ENCODE data around the gene JAK2.
"Not testable (repeated sequence)": the region's sequence is repeated elsewhere in the genome, so short reads cannot be mapped to it uniquely, and the experiment has no call there.

The JAK2 gene

DNA sequence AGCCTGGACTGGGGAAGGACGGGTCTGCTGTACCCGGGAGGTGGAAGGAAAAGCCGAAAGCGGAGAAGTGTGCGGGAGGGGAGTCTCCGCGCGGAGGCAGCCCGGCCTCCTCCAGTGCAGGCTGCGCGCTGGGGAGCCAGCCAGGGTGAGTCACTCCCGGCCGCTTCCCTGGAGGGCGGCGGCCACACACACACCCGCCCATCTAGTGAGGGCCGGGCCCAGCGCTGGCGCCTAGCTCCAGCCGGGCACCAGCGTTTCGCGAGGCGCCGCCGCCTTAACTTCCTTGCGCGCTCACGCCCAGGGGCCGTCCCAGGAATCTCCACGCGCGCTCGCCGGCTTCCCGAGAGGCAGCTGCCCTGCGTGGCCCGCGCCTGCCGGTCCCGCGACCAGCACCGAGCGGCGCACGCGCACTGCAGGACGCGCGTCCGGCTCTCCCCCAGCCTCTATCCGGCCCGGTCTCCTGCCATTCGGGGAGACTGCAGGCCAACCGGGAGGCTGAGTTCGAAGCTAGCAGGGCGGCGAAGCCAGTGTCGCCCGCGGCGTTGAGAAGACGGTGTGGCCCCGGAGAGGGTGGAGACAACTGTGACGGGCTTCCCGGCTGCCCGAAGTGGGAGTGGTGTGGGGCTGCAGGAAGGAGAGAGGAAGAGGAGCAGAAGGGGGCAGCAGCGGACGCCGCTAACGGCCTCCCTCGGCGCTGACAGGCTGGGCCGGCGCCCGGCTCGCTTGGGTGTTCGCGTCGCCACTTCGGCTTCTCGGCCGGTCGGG, at the start of gene JAK2:
JAK2 (plus strand) TSS at position 652 of the 765 bp plus-strand sequence. CDS start 36,716 bp downstream, outside the sequence.
- DNase-seq (ENCODE audit: low read depth) = peak; percentile 52

- no peak for DNase-seq (ENCODE audit: low read depth)
These were observed 48.8 kb upstream of the JAK2 start for GRCh38 chr9:4936277-4936676.

DNA sequence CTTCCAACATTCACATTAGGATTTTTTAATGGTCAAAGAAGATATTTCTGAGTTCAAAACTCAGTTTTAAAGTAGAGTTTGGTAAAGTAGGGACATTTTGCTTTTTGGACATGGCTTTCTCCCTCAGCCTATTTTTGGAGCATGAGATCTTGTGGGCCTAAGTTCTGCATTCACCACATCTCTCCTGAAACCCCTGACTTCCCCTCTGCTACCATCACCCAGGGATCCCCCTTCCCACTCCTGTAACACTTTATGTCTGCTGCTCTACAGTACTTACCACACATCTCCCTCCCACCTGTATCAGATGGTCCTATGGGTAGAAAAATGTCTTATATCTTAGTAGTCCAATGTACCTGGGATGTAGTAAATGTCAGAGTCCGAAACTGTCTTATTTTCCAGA, 48.2 kb upstream of the JAK2 start:
- DNase-seq (ENCODE audit: low read depth) = no peak

- DNase-seq (ENCODE audit: low read depth) = no peak
These were observed 47.6 kb upstream of the JAK2 start for GRCh38 chr9:4937446-4937845.

- no peak for DNase-seq (ENCODE audit: low read depth)
These were observed 46.6 kb upstream of the JAK2 start for GRCh38 chr9:4938496-4938895.

- no peak for DNase-seq (ENCODE audit: low read depth)
These were observed 45.9 kb upstream of the JAK2 start for GRCh38 chr9:4939118-4939561.

DNA sequence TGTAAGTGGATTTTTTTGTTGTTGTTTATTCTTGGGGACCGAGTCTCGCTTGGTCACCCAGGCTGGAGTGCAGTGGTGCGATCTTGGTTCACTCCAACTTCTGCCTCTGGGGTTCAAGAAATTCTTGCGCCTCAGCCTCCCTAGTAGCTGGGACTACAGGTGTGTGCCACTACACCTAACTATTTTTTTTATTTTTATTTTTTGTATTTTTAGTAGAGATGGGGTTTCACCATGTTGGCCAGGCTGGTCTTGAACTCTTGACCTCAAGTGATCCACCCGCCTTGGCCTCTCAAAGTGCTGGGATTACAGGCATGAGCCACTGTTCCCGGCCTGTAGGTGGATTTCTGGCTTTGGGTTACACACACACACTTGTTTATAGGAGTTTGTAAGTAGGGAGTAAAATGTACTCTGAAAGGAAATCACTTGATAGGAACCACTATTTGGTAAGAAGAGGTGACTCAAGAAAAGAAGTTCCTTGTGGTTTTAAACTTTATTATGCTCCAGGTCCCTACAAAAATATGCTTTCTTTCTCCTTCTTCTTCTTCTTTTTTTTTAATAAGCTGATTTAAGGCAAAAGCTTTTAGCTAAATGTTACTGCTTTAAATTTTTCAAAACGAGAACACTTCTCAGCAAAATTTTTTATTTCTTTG, 42.9 kb upstream of the JAK2 start:
- not testable (repeated sequence) for DNase-seq (ENCODE audit: low read depth)

DNA sequence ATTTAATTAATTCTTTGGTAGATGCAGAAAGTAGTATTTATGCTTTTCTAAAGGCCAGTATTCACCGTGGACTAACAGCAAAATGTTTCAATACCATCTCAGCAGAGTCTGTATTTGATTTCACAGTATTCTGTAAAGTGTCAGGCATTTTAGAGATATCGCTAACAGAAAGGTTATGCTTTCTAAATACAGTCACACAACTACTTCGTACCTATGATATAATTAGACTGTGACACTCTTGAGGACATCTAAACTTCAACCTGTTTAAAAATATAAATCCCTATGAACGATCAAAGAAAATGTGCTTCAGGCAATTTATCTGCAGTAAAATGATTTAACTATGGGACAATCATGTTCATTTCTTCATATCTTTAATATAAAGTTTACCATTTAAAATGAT, 41.7 kb upstream of the JAK2 start:
- no peak for DNase-seq (ENCODE audit: low read depth)

- not testable (repeated sequence) for DNase-seq (ENCODE audit: low read depth)
These were observed 40.5 kb upstream of the JAK2 start for GRCh38 chr9:4944431-4945211.

DNA sequence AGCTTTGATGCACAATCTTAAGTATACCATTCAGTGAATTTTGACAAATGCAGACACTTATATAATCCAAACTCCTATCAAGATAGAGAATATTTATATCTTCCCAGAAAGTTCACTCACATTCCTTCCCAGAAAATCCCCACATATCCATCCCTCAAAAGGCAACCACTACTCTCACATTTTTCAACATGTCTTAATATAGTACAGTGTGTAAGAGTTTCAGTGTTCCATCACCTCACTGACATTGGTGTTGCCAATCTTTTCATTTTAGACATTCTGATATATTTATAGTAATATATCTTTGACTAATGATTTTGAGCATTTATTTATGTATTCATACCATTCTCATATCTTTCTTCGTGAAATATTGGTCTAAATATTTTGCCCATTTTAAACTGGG, 38.1 kb upstream of the JAK2 start:
- DNase-seq (ENCODE audit: low read depth) = no peak

- DNase-seq (ENCODE audit: low read depth) = no peak
These were observed 29.2 kb upstream of the JAK2 start for GRCh38 chr9:4955836-4956235.

- DNase-seq (ENCODE audit: low read depth) = no peak
These were observed 26.0 kb upstream of the JAK2 start for GRCh38 chr9:4959031-4959430.

GRCh38 chr9:4962085-4962484, 23.0 kb upstream of the JAK2 start:
- no peak for DNase-seq (ENCODE audit: low read depth)

- no peak for DNase-seq (ENCODE audit: low read depth)
These were observed 20.5 kb upstream of the JAK2 start for GRCh38 chr9:4964540-4964939.

DNA sequence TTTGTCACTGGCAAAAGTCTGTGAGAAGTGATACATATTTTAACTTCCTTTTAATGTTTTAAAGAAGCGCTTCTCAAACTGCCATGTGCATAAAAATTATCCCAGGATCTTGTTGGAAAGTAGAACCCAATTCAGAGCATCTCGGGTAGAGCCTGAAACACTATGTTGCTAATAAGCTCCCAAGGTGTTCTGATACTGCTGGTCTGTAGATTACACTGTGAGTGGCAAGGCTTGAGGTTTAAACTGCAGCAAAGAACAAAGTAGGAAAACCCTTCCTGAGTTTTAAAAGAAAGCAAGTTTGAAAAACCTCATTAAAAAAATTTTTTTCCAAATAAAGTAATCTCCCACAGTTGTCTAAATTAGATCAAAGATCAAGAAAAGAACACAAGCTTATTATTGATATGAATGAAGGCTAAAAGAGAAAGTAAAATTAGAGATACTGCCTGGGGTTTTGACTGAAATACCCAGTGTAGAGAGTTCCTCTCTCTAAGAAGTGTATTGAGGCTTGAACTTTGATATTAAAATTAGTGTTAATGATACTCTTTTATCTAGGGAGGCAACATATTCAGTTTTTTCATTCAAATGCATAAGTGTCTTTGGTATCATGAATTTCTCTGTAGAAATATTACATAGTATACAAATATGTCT, 19.8 kb upstream of the JAK2 start:
- DNase-seq (ENCODE audit: low read depth) = no peak

GRCh38 chr9:4967523-4967922, 17.5 kb upstream of the JAK2 start:
- no peak for DNase-seq (ENCODE audit: low read depth)

DNA sequence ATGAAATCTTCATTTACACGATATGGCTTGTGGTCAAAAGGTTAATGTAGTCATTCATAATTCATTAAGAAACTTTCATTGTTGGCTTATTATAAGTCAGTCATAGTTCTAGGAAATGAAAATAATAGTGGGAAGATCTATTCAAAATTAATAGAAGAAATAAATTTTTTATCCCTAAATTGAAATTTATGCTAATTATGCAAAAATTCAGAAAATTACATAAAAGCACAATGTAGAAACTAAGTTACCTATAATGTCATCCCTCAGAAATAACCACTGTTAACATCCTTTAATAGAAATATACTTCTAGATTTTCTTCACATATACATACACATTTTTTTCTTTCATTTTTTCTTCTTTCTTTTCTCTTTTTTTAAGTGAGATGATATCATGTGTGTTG, 15.9 kb upstream of the JAK2 start:
- no peak for DNase-seq (ENCODE audit: low read depth)

DNA sequence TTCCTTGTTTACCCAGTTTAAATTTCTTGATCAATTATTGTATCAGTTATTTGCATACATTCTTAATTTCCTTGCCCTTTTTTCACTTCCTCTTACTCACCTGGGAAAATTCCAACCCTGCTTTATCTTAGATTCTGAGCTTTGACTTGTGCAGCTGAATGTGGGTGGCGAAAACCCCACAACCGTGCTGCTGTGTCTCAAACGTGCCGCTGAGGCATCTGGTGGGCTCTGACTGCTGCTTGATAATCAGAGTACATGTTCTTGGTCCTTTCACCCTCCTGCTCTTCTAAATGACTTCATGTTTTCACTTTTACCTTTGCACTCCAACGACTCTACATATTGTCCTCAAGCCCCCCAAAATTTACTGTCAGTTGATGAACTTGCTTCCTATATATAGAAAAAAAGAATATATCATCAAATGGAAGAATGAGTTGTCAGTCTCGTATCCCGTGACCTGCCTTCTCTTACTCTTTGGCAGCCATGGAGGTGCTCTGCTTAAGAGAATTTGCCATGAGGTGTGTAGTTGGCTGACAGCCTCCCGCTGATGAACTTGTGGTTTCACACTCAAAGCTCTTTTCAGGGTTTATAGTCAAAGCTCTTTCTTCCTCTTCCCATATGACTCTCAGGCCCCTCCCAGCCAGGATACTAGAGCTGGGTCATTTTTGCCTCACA, 14.0 kb upstream of the JAK2 start:
- no peak for DNase-seq (ENCODE audit: low read depth)

DNA sequence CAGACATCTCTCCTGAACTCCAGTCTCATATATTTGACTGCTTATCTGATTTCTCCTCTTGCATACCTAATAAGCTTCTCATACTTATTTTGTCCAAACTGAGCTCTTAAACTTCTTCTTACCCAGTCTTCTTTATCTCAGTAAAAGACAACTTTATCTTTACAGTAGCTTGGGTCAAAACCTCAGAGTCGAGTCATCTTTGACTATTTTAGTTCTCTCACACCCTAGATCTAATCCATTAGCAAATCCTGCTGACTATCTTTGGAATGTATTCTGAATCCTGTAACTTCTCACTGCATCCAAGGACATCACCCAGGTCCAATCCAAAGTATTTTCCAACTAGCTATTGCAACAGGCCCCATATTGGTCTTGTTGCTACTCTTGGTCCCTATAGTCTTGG, 11.8 kb upstream of the JAK2 start:
- DNase-seq (ENCODE audit: low read depth) = no peak

DNA sequence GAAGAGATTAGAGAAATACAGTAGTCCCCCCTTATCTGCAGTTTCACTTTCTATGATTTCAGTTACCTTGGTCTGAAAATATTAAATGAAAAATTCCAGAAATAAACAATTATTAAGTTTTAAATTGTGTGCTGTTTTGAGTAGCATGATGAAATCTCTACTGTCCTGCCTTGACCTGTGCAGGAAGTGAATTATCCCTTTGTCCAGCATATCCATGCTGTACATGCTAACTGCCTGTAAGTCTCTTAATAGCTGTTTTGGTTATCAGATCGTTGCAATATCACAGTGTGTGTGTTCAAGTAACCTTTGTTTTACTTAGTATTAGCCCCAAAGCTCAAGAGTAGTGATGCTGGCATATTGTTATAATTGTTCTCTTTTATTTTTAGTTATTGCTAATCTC, 11.2 kb upstream of the JAK2 start:
- DNase-seq (ENCODE audit: low read depth) = no peak

- no peak for DNase-seq (ENCODE audit: low read depth)
These were observed 5.8 kb upstream of the JAK2 start for GRCh38 chr9:4979239-4979638.
